Activated CD8-positive, alpha-beta memory T cell treated with anti-CD3 and anti-CD28 coated beads for 1 hour (primary cell): ENCODE results near the gene SIAH3.
"Not testable (repeated sequence)": the region's sequence is repeated elsewhere in the genome, so short reads cannot be mapped to it uniquely, and the experiment has no call there.

Source experiments
- DNase-seq, 2 donors: peaks; one replicate each; pipeline ENCODE4 v3.0.0-alpha.2; 2020; ENCODE audit warnings: low read depth in 1 of 2; ENCODE audit errors: extremely low read depth in 1 of 2

The SIAH3 gene

GRCh38 chr13:45851171-45851921 lies at the start of gene SIAH3:
SIAH3 (minus strand) TSS chr13:45851753; CDS start chr13:45851629, 124 bp downstream.
- no peak for DNase-seq

GRCh38 chr13:45899406-45899805 lies 47.9 kb upstream of the SIAH3 start:
- no peak for DNase-seq

- no peak for DNase-seq
Measured at GRCh38 chr13:45897562-45897961, 46.0 kb upstream of the SIAH3 start.

GRCh38 chr13:45896285-45896684 lies 44.7 kb upstream of the SIAH3 start:
- DNase-seq: no peak

GRCh38 chr13:45895881-45896280 lies 44.3 kb upstream of the SIAH3 start:
- no peak for DNase-seq

- DNase-seq: no peak
Measured at GRCh38 chr13:45892513-45892912, 41.0 kb upstream of the SIAH3 start.

DNA sequence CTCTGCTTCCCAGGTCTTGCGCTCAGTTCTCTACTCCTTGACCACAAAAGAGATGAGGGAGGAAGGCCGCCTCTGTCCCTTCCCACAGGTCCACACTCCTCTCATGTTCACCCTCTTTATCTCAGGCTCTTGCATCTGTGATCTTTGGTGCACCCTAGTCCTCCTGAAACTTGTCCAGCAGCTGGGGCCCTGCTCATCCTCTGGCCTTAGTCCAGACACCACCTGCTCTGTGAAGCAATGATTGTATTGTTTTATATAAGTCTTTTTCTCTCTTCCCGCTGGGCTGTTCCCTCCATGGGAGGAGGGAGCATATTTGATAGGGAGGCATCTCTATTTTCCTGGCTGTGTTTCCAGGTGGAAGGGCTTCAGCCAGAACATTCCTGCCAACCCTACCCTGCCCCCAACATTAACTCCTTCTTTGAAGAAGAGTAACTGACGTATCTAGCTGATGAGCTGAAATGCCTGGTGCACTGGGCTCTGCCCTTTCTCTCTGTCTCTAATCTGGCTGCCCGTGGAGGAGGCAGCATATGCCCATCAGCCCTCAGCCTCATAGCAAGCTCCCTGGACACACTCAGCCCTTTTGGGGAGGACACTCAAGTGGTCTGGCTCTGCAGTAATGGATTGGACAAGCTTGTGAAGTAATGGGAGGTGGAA lies 38.2 kb upstream of the SIAH3 start:
- DNase-seq: no peak

DNA sequence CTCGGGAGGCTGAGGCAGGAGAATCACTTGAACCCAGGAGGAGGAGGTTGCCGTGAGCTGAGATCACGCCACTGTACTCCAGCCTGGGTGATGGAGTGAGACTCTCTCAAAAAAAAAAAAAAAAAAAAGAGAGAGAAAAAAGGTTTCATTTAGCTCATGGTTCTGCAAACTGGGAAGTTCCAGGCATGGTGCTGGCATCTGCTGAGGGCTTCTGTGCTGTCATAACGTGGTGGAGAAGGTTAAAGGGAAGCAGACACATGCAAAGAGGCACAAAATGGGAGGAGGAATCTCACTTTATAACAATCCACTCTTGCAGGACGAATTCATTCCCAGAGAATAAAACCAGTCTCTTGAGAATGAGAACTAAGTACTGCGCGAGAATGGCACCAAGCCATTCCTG lies 34.9 kb upstream of the SIAH3 start:
- DNase-seq: no peak

GRCh38 chr13:45885194-45885593 lies 33.6 kb upstream of the SIAH3 start:
- DNase-seq: no peak

GRCh38 chr13:45882626-45883025 lies 31.1 kb upstream of the SIAH3 start:
- no peak for DNase-seq

- no peak for DNase-seq
Measured at GRCh38 chr13:45881353-45881752, 29.8 kb upstream of the SIAH3 start.

DNA sequence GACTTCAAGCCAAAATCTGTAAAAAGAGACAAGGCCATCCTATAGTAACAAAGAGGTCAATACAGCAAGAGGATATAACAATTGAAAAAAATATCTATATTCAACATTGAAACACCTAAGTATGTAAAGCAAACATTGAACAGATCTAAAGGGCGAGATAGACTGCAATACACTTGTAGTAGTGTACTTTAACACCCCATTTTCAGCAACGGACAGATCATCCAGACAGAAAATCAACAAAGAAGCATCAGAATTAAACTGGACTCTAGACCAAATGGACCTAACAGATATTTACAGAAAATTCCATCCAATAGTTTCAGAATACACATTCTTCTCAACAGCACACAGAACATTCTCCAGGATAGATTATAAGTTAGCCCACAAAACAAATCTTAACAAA lies 28.7 kb upstream of the SIAH3 start:
- no peak for DNase-seq

GRCh38 chr13:45879666-45880065 lies 28.1 kb upstream of the SIAH3 start:
- no peak for DNase-seq

DNA sequence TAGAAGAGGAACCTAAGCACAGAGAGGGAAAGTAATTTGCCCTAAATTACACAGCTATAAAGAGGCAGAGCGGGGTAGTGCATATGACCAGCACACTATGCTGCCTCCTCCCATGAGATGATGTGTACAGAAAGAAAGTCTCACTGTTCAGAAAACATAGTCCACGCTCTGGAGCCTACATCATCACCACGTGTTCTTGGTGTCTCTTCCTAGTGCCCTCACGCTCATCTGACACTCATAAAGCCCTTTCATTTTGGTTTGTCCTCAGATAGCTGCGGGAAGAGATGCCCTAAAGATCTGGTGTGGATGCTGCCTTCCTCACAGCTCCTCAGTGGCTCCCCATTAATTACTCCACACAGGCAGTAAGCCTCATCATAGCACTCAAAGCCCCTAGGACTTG lies 27.4 kb upstream of the SIAH3 start:
- DNase-seq: no peak

GRCh38 chr13:45876781-45877180 lies 25.2 kb upstream of the SIAH3 start:
- DNase-seq: no peak

DNA sequence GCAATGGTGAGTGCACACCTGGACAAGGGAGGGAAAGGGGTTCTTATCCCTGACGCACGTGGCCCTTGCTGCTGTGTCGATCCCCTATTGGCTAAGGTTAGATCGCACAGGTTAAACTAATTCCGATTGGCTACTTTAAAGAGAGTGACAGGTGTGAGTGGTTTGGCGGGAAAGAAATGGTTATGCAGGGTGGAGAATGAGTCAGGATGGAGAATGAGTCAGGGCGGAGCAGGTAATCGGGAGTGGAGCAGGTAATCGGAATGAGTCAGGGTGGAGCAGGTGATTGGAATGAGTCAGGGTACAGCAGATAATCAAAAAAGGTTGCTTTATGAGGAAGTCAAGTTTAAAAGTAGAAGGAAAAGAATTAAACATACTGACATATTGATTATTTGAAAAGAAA lies 24.4 kb upstream of the SIAH3 start:
- no peak for DNase-seq

DNA sequence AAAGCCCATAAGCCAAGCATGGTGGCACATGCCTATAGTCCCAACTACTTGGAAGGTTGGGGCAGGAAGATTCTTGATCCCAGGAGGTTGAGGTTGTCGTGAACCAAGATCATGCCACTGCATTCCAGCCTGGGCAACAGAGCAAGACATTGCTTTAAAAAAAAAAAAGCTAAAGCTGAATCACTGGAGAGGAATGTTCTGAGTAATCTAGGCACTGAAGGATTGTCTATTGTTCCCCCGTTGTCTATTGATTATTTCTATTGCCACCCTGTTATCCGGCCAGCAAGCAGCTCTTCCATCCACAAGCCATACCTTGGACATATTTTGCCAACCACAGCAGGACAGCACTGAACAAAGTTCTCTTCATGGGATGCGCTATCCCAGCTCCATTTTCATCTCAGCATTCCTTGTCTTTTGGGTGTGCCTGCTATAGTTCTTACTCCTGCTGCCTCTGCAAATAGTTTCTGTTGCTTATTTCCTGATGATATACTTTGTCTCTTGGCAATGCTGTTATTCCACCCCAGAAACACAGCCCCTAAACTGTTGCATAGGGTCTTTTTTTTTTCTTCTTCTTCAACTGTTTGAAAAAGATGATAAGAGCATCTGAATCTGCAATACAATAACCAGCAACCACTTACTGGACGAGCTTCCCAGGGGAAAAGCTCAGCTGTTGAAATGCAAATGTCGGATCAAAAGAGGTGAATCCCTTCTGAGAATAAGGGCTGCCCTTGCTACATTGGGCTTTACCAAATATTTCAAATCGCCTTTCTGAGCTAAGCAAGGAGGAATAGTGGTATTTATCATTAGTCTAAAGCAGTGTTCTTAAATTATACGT lies 22.2 kb upstream of the SIAH3 start:
- no peak for DNase-seq

- no peak for DNase-seq
Measured at GRCh38 chr13:45872566-45872965, 21.0 kb upstream of the SIAH3 start.

DNA sequence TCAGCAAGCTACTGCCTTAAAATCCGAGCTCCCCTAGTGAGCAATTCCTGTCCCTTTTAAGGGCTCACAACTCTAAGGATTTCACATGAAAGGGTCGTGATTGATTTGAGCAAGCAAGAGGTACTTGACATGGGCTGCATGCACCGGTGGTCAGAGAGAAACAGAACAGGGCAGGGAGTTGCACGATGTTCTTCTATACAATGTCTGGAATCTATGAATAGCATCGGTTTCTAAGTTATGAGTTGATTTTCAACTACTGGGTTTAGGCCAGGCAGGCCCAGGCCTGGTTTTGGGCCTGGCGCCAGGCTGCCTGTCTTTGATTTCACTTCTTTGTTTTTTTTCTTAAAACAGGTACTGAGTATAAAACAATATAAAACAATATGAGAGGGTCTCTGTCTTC lies 19.6 kb upstream of the SIAH3 start:
- not testable (repeated sequence) for DNase-seq

DNA sequence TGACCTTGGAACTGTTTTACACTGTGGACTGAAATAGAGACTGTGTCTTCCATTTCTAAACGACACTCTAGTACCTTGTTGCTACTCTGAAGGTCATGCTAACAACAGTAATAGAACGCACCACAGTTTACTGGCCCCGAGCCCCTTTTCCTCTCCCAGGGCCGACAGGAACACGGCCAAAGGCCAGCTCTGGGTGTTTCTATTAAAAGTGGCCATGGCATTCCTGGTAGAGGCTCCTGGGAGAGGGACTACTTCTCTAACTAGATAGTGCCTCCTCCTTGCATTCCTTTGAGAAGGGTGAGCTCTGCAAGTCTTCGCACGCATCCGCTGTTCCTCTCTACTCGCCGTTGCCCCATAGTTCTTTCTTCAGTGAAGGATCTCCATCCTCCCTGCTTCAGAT lies 18.7 kb upstream of the SIAH3 start:
- no peak for DNase-seq

DNA sequence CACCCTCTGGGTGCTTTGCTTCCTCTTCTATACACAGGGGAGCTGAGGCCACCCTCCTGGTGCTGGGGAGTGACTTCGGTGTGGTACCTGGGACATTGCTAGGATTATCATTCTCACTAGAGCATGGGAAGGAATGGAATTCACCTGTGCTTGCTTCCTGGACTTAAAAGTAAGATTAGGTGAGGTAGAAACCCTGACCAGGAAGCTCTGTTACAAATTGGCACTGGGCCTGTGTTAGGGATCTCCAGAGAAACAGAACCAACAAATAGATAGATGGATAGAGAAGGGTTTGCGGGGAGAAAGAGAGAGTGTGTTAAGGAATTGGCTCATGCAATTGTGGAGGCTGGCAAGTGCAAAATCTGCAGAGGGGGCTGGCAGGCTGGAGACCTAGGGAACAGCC lies 13.9 kb upstream of the SIAH3 start:
- DNase-seq: no peak
